ENCODE measurements around the gene NTF4. TPM values are rescaled to one million over a fixed set of nuclear protein-coding genes. Genes with fewer than 3 reads are reported as not detected.
A peak's percentile ranks its signal among the peaks of the same experiment; 100 is the strongest.

The NTF4 gene
- total and polyA plus RNA-seq, 2 of the 8 experiments (the other 6 are each of a cell fraction or from before 2014, with no cell fraction given) = 3.1 to 6.5 TPM

DNA sequence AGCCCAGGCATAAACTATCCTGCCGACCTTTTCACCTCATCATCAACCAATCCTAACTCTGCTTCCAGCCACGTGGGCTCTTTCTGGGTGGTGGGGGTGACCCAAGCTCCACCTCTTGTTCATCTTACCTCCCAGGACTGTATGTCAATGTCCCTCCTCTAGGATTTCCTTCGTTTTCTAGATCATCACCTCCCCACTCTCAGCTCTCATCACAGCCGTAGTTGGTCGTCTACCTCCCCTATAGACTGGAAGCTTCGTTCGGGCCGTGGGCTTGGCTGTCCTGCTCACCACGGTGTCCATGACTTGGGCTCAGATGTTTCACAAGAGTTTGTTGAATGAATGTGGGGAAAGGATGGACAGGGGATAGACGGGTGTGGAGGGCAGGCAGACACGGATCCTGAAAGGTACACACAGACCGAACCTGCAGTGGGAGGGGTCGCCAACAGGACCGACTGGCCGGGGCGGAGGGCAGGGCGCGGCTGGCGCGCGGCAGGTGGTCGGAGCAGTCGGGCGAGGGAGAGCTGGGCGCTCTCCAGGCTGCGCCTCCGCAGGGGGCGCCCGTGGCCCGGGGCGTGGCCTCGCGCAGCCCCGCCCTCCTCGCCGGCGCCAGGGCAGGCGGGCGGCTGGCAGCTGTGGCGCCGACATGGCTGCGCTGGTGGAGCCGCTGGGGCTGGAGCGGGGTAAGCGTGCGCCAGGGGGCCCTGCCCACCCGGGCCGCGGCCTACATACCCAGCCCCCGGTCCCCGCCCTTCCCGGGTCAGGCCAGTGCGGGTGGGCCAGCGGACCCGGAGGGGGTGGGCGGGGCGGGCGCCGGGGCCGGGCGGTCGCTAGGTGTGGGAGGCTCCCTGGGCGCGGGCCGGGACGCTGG lies 49.4 kb upstream of the NTF4 start, which contains the start of gene LIN7B:
TSS of gene LIN7B (plus strand) at position 609 of the 868 bp plus-strand sequence. CDS start at position 644, 35 bp downstream.
- no peak within 1 kb of the TSS for H3K4ac ChIP-seq (replicated peaks; ENCODE audit: insufficient read length, low read depth, low read length)
- H2BK5ac ChIP-seq (ENCODE audit: low read depth, low read length) = peak within 1 kb of the TSS; percentile 9; the same call in 1 of the 2 replicates
- H3K4me3 ChIP-seq (ENCODE audit: extremely low read depth in 1 of 4, insufficient read depth in 2 of 4, low read depth in 3 of 4, low read length in 4 of 4) = peak within 1 kb of the TSS; percentile 57 to 78 (median 62)
- no peak within 1 kb of the TSS for H3K27ac ChIP-seq (ENCODE audit: low read depth, low read length)
- H3K18ac ChIP-seq (ENCODE audit: extremely low read depth, low read length) = peak within 1 kb of the TSS; percentile 60
- no peak within 1 kb of the TSS for H3K56ac ChIP-seq (replicated peaks; ENCODE audit: insufficient read length, low read depth, low read length)
- H3K23me2 ChIP-seq (ENCODE audit: low read depth, low read length) = peaks cover 17% of the 10 kb centered on the region
- DNase-seq (ENCODE audit: low read depth in 1 of 2, low spot score in 2 of 2) = peak in 1 of 2 experiments; percentile 88
- WGBS, 2 experiments (ENCODE audit: extremely low coverage in 1 of 2, insufficient coverage in 1 of 2, insufficient read length in 1 of 2, insufficient replicate concordance in 2 of 2, low coverage in 1 of 2, low lambda C conversion rate in 2 of 2, missing lambda C conversion rate in 1 of 2) = 9% methylated on average over 20 of the region's 66 CpGs; no CpG with 5 or more reads in 1 of the 2 experiments
- peak within 1 kb of the TSS; percentile 21; the same call in 1 of the 2 replicates for H2BK12ac ChIP-seq (ENCODE audit: low read depth, low read length)
- no peak within 1 kb of the TSS for H2BK20ac ChIP-seq (ENCODE audit: low read length)
- peaks cover 0 to 4% (median 0%) of the 10 kb centered on the region in 4 experiments; a peak in 2 of 7 replicates for H3K4me1 ChIP-seq (replicated peaks in 1 of 4; ENCODE audit: control insufficient read depth in 3 of 4, insufficient read depth in 4 of 4, low read length in 3 of 4)
- H3K79me2 ChIP-seq (ENCODE audit: control insufficient read depth in 1 of 2, insufficient read depth in 2 of 2, low read length in 2 of 2) = no peaks in the 10 kb centered on the region
- no peak within 1 kb of the TSS for H4K91ac ChIP-seq (replicated peaks; ENCODE audit: insufficient read length, low read length)
- H3K14ac ChIP-seq (ENCODE audit: insufficient read length) = no peak within 1 kb of the TSS
- CTCF ChIA-PET (ENCODE audit: partially characterized antibody) = interaction anchor here (0.7 to 3.2 kb wide), 18 partner anchors 8 to 271 kb away, joined by 3 to 17 read pairs (median 4); partner anchors contain the start of gene RUVBL2
- no peak within 1 kb of the TSS for H3K23ac ChIP-seq (ENCODE audit: insufficient read length)
- no peak within 1 kb of the TSS for H2BK120ac ChIP-seq (replicated peaks; ENCODE audit: low read depth, low read length)
- H3K9ac ChIP-seq (replicated peaks in 1 of 4; ENCODE audit: extremely low read depth in 1 of 4, low read depth in 3 of 4, low read length in 3 of 4) = peak within 1 kb of the TSS in 2 of 4 experiments; percentile 51 to 75; a peak in 2 of 7 replicates
- H2BK15ac ChIP-seq (ENCODE audit: low read length) = no peak within 1 kb of the TSS
- POLR2A ChIA-PET (ENCODE audit: partially characterized antibody) = interaction anchor here (0.8 to 7.8 kb wide), 14 partner anchors 9 to 225 kb away, joined by 3 to 67 read pairs (median 4); a partner anchor contains a TSS
- FAIRE-seq = peak; percentile 50
- H3K4me2 ChIP-seq (ENCODE audit: insufficient read depth in 1 of 2, low read depth in 2 of 2, low read length in 2 of 2) = peak within 1 kb of the TSS; percentile 81 to 99
- peaks cover 4 to 8% of the 10 kb centered on the region in 2 experiments for H4K20me1 ChIP-seq (replicated peaks in 1 of 2; ENCODE audit: control insufficient read depth in 1 of 2, insufficient read depth in 2 of 2, low read length in 2 of 2)
- peak within 1 kb of the TSS; percentile 87 for H4K8ac ChIP-seq (ENCODE audit: extremely low read depth, insufficient read depth, low read length)
- H3K79me1 ChIP-seq (ENCODE audit: low read depth, low read length) = peaks cover 2% of the 10 kb centered on the region; the same call in 1 of the 2 replicates
- H2AFZ ChIP-seq (ENCODE audit: low read length) = peak within 1 kb of the TSS; percentile 45; the same call in 1 of the 2 replicates
- no peaks in the 10 kb centered on the region; a peak in 1 of 7 replicates for H3K27me3 ChIP-seq (replicated peaks in 1 of 4; ENCODE audit: control insufficient read depth in 3 of 4, extremely low read depth in 1 of 4, insufficient read depth in 3 of 4, low read length in 3 of 4)
- H2AK5ac ChIP-seq (ENCODE audit: low read depth, low read length) = no peak within 1 kb of the TSS
- peaks cover 0 to 8% (median 5%) of the 10 kb centered on the region in 4 experiments; a peak in 5 of 8 replicates for H3K36me3 ChIP-seq (ENCODE audit: control insufficient read depth in 2 of 4, insufficient read depth in 4 of 4, low read length in 3 of 4)
- no peaks in the 10 kb centered on the region for H3K9me3 ChIP-seq (ENCODE audit: insufficient read depth in 2 of 2, low read depth in 1 of 2, low read length in 1 of 2)
- H4K5ac ChIP-seq (ENCODE audit: insufficient read length, low read depth, low read length) = no peak within 1 kb of the TSS
- TF ChIP-seq SP4 (IDR thresholded peaks at IDR 0.05; ENCODE audit: low read length) (no peak), SIN3A (conservative IDR thresholded peaks at IDR 0.05 in 1 of 2, IDR thresholded peaks at IDR 0.05 in 1 of 2; ENCODE audit: low read depth in 1 of 2, low read length in 2 of 2) (peak in 1 of 2 experiments; percentile 65; a peak in 1 of 4 replicates), KDM4A (IDR thresholded peaks at IDR 0.05; ENCODE audit: low read depth, low read length, severe bottlenecking) (peak; percentile 53), CEBPB (IDR thresholded peaks at IDR 0.05; ENCODE audit: low read depth, low read length) (peak; percentile 30; the same call in 1 of the 2 replicates), BACH1 (IDR thresholded peaks at IDR 0.05; ENCODE audit: low read length) (peak; percentile 18; the same call in 1 of the 2 replicates), HDAC2 (IDR thresholded peaks at IDR 0.05; ENCODE audit: borderline replicate concordance in 1 of 2, low read depth in 2 of 2, low read length in 2 of 2) (no peak), YY1 (IDR thresholded peaks at IDR 0.05; ENCODE audit: low read depth, low read length) (no peak)
- TF ChIP-seq, protein P1, sequence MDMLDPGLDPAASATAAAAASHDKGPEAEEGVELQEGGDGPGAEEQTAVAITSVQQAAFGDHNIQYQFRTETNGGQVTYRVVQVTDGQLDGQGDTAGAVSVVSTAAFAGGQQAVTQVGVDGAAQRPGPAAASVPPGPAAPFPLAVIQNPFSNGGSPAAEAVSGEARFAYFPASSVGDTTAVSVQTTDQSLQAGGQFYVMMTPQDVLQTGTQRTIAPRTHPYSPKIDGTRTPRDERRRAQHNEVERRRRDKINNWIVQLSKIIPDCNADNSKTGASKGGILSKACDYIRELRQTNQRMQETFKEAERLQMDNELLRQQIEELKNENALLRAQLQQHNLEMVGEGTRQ (IDR thresholded peaks at IDR 0.05; ENCODE audit: low read length) = peak; percentile 90
- TF ChIP-seq, protein P2, sequence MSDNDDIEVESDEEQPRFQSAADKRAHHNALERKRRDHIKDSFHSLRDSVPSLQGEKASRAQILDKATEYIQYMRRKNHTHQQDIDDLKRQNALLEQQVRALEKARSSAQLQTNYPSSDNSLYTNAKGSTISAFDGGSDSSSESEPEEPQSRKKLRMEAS (IDR thresholded peaks at IDR 0.05) = peak; percentile 17; the same call in 1 of the 2 replicates

Data from H1 (cell line).